Measurements from ENCODE around the gene AHDC1. TPM values are rescaled to one million over a fixed set of nuclear protein-coding genes. Genes with fewer than 3 reads are reported as not detected.

Gene AHDC1
- total and polyA plus RNA-seq, 7 donors, result 6.4 to 65.2 (median 35.9) TPM

GRCh38 chr1:27627061-27627460, 23.1 kb upstream of the AHDC1 start:
- Histone ChIP-seq H3K36me3 (ENCODE audit: insufficient read depth in 1 of 2, low read depth in 1 of 2) (no peaks in the 10 kb centered on the region), H3K4me1 (peaks cover 4% of the 10 kb centered on the region), H3K4me3 (no peak overlapping the region), H3K27ac (no peak overlapping the region), H3K9me3 (no peaks in the 10 kb centered on the region), H3K27me3 (ENCODE audit: insufficient read depth in 3 of 3, low read length in 2 of 3) (no peaks in the 10 kb centered on the region)
- TF ChIP-seq CTCF (IDR thresholded peaks at IDR 0.05), result no peak
- DNase-seq (peak in 1 of 2 donors; percentile 7), ATAC-seq (no peak)
- WGBS, 3 donors, result 90 to 97% (median 95%) methylated on average over 5 of the region's 5 CpGs
- intact Hi-C loops (cut with DNase I), result no loop called here

GRCh38 chr1:27626031-27626935, 22.3 kb upstream of the AHDC1 start:
- Histone ChIP-seq H3K4me1 (peaks cover 4% of the 10 kb centered on the region), H3K27ac (no peak overlapping the region), H3K36me3 (ENCODE audit: insufficient read depth in 1 of 2, low read depth in 1 of 2) (no peaks in the 10 kb centered on the region), H3K4me3 (no peak overlapping the region), H3K27me3 (ENCODE audit: insufficient read depth in 3 of 3, low read length in 2 of 3) (no peaks in the 10 kb centered on the region), H3K9me3 (no peaks in the 10 kb centered on the region)
- no peak for TF ChIP-seq CTCF (IDR thresholded peaks at IDR 0.05)
- ATAC-seq (peak in 3 of 4 donors; percentile 10 to 40 (median 25)), DNase-seq (peak in 1 of 2 donors; percentile 7)
- intact Hi-C loops (cut with DNase I), result no loop called here
- WGBS, 3 donors, result 81 to 89% (median 82%) methylated on average over 11 of the region's 11 CpGs

GRCh38 chr1:27624467-27625178, 20.7 kb upstream of the AHDC1 start:
- ATAC-seq (no peak), DNase-seq (no peak)
- Histone ChIP-seq H3K9me3 (no peaks in the 10 kb centered on the region), H3K4me3 (no peak overlapping the region), H3K27me3 (ENCODE audit: insufficient read depth in 3 of 3, low read length in 2 of 3) (no peaks in the 10 kb centered on the region), H3K4me1 (peaks cover 4% of the 10 kb centered on the region), H3K36me3 (ENCODE audit: insufficient read depth in 1 of 2, low read depth in 1 of 2) (no peaks in the 10 kb centered on the region), H3K27ac (no peak overlapping the region)
- intact Hi-C loops (cut with DNase I), result no loop called here
- WGBS, 3 donors, result 66 to 82% (median 70%) methylated on average over 7 of the region's 7 CpGs
- no peak for TF ChIP-seq CTCF (IDR thresholded peaks at IDR 0.05)

GRCh38 chr1:27623327-27624212, 19.6 kb upstream of the AHDC1 start:
- ATAC-seq, result no peak
- Histone ChIP-seq H3K9me3 (no peaks in the 10 kb centered on the region), H3K27ac (no peak overlapping the region), H3K27me3 (ENCODE audit: insufficient read depth in 3 of 3, low read length in 2 of 3) (no peaks in the 10 kb centered on the region), H3K4me1 (no peaks in the 10 kb centered on the region), H3K36me3 (ENCODE audit: insufficient read depth in 1 of 2, low read depth in 1 of 2) (no peaks in the 10 kb centered on the region), H3K4me3 (no peak overlapping the region)
- TF ChIP-seq CTCF (IDR thresholded peaks at IDR 0.05), result no peak
- no peak for DNase-seq
- intact Hi-C loops (cut with DNase I), result no loop called here
- WGBS, 3 donors, result 89 to 92% (median 91%) methylated on average over 13 of the region's 13 CpGs
